Measurements from ENCODE around the gene TAPT1.

The TAPT1 gene

GRCh38 chr4:16248605-16249004 is 22.3 kb upstream of the TAPT1 start:
- no peak for DNase-seq

- DNase-seq: no peak
Observed at GRCh38 chr4:16245241-16245640, 19.0 kb upstream of the TAPT1 start.

GRCh38 chr4:16243285-16243684 is 17.0 kb upstream of the TAPT1 start:
- no peak for DNase-seq

GRCh38 chr4:16240300-16240699 is 14.0 kb upstream of the TAPT1 start:
- DNase-seq: no peak

GRCh38 chr4:16239086-16239485 is 12.8 kb upstream of the TAPT1 start:
- DNase-seq: no peak

- no peak for DNase-seq
Observed at GRCh38 chr4:16238327-16238726, 12.1 kb upstream of the TAPT1 start.

- no peak for DNase-seq
Observed at GRCh38 chr4:16237715-16238114, 11.4 kb upstream of the TAPT1 start.

- DNase-seq: no peak
Observed at GRCh38 chr4:16236402-16237023, 10.2 kb upstream of the TAPT1 start.

- DNase-seq: no peak
Observed at GRCh38 chr4:16235209-16235608, 8.9 kb upstream of the TAPT1 start.

- DNase-seq: no peak
Observed at GRCh38 chr4:16233569-16234177, 7.4 kb upstream of the TAPT1 start.

- DNase-seq: no peak
Observed at GRCh38 chr4:16231570-16232245, 5.4 kb upstream of the TAPT1 start.

GRCh38 chr4:16230308-16230707 is 4.0 kb upstream of the TAPT1 start:
- no peak for DNase-seq

- no peak for DNase-seq
Observed at GRCh38 chr4:16229604-16230003, 3.3 kb upstream of the TAPT1 start.

- DNase-seq: no peak
Observed at GRCh38 chr4:16227462-16227868, 1.2 kb upstream of the TAPT1 start.

- no peak for DNase-seq
Observed at GRCh38 chr4:16226816-16227461, 668 bp upstream of the TAPT1 start.

GRCh38 chr4:16225167-16225862 is 956 bp downstream of the TAPT1 start:
- no peak for DNase-seq

GRCh38 chr4:16224264-16225166 is 1.8 kb downstream of the TAPT1 start:
- no peak for DNase-seq

GRCh38 chr4:16222957-16223527 is 3.2 kb downstream of the TAPT1 start:
- DNase-seq: no peak

- no peak for DNase-seq
Observed at GRCh38 chr4:16218950-16219349, 7.3 kb downstream of the TAPT1 start.

- DNase-seq: no peak
Observed at GRCh38 chr4:16217300-16218051, 8.8 kb downstream of the TAPT1 start.

GRCh38 chr4:16213121-16213520 is 13.2 kb downstream of the TAPT1 start:
- DNase-seq: no peak
